ENCODE measurements around the gene CENPI.
"Not testable (repeated sequence)": the region's sequence is repeated elsewhere in the genome, so short reads cannot be mapped to it uniquely, and the experiment has no call there.

The CENPI gene, protein sequence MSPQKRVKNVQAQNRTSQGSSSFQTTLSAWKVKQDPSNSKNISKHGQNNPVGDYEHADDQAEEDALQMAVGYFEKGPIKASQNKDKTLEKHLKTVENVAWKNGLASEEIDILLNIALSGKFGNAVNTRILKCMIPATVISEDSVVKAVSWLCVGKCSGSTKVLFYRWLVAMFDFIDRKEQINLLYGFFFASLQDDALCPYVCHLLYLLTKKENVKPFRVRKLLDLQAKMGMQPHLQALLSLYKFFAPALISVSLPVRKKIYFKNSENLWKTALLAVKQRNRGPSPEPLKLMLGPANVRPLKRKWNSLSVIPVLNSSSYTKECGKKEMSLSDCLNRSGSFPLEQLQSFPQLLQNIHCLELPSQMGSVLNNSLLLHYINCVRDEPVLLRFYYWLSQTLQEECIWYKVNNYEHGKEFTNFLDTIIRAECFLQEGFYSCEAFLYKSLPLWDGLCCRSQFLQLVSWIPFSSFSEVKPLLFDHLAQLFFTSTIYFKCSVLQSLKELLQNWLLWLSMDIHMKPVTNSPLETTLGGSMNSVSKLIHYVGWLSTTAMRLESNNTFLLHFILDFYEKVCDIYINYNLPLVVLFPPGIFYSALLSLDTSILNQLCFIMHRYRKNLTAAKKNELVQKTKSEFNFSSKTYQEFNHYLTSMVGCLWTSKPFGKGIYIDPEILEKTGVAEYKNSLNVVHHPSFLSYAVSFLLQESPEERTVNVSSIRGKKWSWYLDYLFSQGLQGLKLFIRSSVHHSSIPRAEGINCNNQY

DNA sequence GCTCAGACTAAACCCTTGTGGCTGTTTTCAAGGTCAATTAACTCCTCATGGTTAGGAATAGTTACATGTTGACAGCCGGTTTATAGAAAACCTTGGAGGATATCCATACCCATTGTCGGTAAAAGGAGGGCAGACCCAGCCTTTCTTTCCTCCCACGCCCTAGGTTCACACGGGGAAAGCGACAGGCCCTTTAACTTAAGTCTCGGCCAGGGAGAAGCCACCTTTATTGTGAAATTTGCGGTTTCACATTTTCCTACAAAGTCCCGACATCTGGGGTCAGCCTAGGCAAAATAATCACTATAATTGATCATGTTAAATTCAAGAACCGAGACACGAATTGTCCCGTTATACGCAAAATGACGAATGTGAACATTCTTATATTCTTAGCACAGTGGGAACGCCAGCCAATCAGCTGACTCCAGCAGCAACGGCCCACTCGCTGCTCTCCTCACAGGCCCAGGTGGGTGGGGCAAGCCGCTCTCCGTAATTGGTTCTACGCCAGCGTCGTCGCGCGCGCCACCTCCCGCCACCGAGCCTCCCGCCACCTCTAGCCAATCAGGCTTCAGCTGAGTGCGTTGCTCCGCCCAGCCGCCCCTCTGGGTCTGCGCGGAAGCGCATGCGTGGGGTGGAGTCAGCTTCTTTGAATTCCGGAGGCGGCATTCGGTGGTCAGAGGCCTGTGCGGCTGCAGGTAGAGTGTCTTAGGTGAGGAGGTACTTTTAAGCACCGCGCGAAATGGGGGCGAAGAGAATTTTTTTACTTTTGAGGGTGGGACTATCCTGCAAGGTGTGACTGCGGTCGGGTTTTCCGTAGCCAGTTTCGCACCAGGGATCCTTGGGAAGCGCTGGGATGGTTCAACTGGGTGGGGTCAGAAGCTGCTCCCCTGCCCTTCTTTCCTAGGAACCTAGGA is at the start of gene CENPI:
CENPI (plus strand) TSS at position 659 of the 908 bp plus-strand sequence. CDS start 2,867 bp downstream, outside the sequence.
- peak; percentile 91 for DNase-seq (ENCODE audit: low read depth)

DNA sequence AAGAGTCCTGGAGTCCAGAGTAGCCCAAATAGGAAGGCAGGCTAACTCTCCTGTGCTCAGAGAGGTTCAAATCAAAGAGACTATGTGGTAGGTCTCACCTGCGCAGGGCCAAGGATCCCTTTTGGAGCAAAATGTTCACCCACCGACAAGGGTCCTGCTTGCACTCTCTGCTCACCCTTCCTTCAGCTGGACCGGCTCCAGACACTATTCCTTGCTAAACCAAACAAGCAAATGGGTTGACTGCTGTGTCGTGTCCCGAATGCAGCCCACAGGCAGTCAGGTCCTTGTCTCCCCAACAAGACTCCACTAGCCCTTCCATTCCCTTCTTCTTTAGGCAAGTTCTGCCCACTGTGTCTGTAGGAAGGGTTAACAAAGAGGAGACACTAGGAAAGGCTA is 46.9 kb upstream of the CENPI start:
- no peak for DNase-seq (ENCODE audit: low read depth)

DNA sequence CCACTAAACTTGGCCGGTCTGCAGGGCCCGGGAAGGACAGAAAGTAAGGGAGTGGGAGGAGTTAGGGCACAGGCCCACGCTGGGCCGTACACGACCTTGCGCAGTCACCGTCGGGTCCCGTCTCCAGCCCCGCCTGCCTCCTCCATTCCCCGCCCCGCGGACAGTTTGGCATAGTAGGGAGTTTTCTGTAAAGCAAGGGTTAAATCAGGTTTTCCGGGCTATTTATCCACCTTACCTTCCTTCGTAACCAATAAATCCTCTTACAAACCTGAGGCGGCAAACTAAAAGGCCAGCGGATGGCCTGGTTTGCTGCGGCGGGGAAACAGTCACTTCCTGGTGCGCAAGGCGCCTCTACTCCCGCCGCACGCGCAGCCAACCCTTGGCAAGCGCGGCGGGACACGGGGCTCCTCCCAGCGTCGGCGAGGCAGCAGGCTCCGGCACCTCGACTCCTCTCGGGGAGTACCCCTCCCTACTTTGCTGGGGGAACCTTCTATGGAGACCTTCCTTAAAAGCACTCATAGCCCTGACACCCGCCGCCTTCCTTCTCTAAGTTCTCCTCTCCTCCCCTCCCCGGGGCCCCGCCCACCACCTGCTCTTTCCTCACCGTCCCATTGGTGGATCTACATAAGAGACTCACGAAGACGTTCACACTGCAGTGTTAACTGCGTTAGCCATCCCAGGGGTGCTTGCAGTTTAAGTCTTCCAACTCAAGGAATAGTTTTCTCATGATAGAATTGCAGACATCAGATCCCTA is 46.3 kb upstream of the CENPI start, which contains the start of gene TRMT2B:
TRMT2B (minus strand) TSS at position 563 of the 754 bp plus-strand sequence. CDS start 9,822 bp downstream, outside the sequence.
- peak; percentile 75 for DNase-seq (ENCODE audit: low read depth)

DNA sequence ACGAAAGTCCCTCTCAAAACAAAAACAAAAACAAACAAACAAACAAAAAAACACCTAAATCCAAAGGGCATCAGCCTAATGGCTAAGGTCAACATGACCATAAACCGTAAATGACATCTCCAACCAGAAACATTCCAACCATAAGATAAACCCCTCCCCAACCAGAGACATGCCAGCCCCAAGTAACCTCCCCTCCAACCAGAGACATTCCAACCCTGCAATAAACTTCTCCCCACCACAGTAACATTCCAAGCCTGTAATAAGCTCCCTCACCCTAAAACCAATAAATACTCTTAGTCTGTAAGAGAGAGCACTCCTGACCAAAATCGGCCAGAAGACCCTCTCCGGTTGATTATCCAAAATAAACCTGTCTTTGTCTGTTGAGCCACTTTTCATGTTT is 41.5 kb upstream of the CENPI start:
- not testable (repeated sequence) for DNase-seq (ENCODE audit: low read depth)

DNA sequence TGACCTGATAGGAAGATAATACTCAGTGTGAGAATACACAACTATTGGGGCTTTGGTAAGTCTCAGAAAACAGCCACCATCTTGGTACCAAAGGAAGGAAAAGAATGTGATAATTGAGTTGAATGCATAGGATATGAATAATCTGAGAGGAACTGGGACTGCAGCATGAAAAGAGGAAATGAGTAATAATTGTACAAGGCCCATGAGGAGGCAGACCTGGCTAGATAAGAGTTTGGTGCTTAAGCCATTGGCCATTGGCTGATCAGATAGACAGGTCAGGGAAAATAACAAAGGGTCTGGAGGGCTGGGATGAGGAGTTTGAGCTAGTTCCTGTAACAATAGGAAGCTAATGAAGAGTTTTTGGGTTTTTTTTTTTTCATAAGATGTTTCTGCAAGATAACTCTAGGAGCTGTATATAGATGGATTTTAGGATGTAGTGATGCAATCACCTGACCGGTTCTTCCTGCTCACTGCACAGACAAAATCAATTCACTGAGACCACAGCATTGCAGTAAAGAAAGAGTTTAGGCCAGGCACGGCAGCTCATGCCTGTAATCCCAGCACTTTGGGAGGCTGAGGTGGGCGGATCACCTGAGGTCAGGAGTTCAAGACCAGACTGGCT is 40.8 kb upstream of the CENPI start:
- DNase-seq (ENCODE audit: low read depth): peak; percentile 68

DNA sequence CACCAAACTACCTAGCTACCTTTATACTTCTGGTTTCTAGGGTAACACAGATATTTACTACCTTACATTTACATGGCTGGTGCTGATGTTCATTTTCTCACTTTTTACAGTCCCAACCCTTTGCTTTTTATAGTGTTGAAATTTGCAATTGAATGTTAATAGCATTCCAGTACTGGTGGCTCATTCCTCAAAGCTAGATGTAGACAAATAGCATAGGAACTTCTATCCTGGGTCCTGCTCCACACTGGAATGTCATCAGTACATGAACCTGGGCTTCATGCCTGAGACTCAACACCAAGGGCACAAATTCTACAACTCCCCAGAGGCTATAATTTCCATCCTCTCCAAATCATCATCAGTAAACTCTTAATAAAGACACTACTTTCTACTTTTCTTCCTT is 35.8 kb upstream of the CENPI start:
- no peak for DNase-seq (ENCODE audit: low read depth)

DNA sequence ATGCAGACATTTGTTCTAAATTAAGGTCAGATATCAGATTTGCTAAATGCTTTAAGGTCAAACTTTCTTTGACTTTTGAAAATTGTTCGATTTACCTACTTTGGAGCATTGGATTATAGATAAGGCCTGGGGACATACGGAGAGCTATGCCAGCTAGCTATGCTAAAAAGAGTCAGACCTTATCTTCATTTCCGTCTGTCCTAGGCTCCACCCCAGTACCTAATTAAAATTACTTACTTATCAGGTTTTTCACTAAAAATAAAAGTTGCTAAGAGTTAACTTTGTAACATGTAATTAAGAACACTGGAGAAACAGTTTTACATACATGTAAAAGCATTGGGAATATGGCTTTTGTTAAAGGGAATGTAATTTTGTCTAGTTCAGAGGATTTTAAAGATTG is 26.4 kb upstream of the CENPI start:
- DNase-seq (ENCODE audit: low read depth): no peak

DNA sequence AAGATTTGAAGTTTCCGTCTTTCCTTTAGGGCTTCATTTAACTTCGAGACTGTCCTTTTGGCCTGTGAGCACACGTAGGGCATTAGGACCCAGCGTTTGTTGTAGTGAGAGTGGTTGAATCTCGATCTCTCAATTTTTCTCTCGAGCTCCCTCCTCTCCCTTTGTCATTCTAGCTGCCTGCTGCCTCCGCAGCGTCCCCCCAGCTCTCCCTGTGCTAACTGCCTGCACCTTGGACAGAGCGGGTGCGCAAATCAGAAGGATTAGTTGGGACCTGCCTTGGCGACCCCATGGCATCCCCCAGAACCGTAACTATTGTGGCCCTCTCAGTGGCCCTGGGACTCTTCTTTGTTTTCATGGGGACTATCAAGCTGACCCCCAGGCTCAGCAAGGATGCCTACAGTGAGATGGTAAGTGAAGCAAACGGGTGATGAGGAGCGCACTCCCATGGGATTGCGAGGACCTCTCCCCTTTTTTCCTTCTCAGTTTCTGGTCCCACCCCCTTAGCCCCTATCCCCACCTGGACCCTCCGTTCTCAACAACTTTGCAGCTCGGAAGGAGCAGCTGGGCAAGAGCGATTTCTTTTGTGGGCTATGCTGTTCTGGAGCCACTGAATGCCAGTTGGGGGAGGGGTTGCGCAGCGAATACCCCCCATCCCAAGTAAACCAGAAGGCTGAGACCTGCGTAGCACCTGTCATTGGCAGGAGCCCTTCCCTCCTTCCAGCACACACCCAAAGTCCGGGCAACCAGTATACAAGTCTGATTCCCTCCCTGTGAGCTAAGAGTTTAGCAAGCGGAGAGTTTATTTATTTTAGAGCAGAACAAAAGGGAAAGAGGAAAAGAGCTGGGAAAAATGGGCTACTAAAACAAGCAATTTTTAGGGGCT is 19.0 kb upstream of the CENPI start, which contains the start of gene TMEM35A:
TMEM35A (plus strand) TSS at position 164 of the 883 bp plus-strand sequence; CDS start at position 288, 124 bp downstream.
- DNase-seq (ENCODE audit: low read depth): peak; percentile 36

DNA sequence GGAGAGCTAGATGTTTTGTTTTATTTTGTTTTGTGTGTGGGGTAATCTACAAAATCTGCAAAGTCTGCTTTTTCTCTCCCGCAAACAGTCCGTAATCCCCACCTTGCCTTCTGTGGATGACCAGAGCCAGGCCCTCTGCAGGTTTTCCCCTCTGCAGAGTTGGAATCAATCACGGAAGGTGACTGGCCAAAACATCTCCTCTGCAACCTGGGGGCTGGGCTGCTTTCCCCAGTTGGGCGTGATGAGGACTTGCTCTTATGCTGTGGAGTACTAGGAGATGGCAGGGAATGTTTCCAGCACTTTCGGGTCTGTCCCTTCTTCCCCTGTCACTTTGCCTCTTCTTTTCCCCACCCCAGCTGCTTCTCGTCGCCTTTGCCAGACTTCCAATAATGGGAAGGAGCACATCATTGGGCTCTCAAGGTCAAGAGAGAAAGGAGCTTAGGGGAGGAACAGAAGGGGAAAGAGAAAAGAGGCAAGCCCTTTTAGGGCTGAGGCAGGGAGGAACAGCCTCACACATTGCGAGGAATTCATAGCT is 18.2 kb upstream of the CENPI start:
- DNase-seq (ENCODE audit: low read depth): no peak

DNA sequence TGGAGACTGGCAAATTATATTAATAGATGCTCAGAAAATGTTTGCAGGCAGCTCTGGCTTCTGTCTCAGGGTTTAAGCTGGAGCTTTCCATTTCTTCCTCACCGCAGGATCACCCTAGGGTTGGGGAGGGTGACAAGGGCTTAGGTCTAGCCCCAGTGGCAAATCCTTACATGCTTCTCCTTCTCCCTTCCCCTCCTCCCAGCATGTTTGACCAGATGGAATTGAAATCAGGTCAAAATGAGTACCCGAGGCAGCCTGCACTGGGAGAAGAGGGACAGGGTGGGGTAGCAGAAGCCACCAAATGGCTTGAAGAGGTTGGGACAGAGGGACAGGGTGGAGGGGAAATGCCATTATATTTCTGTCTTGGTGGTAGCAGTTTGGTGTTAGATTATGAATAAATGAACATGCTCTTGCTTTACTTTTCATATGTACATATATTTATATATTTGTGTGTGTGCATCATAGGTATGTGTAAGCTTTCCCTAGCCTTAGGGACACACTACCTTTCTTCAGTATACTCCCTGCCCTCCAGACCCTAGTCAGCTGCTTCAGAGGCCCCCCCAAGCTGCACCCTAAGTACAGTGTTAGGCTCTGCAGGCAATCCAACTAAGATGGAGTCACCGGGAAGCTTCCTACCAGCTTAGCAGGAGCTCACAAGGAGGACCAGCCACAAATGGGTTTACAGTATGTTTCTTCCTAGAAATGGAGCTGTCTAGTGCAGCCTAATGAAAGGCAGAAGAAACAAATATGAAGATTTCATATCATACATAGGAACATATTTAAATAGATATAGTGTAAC is 17.5 kb upstream of the CENPI start:
- DNase-seq (ENCODE audit: low read depth): no peak

DNA sequence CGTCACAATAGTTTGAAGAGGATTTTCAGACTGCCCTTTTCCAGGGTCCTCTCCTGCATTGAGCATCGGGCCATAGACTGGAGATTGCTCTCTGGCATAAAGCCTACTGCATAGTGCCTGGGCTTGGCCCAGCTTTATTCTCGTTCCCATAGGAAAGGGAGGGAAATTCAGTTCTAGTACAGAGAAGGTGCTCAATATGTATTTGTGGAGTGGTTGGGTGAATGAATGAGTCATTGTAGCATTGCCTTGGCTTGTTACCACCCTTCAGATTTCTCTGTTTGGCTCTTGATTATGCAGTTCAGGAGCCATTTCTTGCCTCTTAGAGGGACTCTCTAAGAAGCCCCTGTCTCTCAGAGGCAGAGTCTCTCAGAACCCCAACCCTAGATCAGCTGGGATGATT is 16.8 kb upstream of the CENPI start:
- no peak for DNase-seq (ENCODE audit: low read depth)

DNA sequence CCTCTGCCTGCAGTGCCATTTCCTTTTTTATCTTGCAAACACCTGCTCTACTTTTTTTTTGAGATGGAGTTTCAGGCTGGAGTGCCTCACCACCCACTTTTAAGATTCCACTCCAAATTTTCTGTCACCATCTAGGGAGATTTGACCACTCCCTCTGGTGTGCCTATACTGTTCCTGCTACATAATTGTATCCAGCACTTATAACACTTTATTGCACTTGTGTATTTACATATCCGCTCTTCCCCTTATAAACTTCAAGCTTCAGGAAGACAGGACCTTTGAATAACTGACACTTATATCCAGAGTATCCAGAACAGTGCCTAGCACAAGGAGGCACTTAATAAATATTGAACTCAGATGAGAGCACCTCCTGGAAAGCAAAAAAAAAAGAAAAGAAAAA is 6.2 kb upstream of the CENPI start:
- DNase-seq (ENCODE audit: low read depth): no peak

DNA sequence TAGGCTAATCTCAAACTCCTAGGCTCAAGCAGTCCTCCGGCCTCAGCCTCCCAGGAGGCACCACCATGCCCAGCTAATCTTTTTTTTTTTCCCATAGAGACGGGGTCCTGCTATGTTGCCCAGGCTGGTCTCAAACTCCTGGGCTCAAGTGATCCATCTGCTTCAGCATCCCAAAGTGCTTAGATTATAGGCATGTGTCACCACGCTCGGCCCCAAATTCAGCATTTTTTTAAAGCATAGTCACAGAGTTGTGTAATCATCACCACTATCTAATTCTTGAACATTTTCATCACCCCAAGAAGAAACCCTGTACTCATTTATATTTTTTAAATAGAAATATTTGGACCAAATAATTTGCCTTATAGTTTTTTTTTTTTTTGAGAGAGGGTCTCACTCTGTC is 10.3 kb downstream of the CENPI start:
- peak; percentile 75 for DNase-seq (ENCODE audit: low read depth)

DNA sequence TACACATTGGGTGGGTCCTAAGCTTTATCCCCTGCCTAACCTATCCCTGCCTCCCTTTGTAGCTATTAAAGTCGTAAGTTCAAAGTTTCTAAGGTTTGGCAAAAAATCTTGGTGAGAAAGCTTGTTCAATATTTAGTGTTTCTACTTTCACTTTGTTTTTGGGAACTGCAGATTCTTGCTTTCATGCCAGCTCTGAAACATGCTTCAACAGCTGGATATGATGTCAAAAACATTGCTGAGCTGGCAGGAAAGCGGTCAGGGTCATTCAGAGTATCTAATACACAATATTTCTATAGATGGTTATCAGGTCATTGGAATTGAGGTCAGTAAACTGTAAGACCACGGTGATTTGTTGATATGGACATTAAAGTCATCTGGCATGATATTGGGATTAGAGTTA is 19.7 kb downstream of the CENPI start:
- DNase-seq (ENCODE audit: low read depth): peak; percentile 34

DNA sequence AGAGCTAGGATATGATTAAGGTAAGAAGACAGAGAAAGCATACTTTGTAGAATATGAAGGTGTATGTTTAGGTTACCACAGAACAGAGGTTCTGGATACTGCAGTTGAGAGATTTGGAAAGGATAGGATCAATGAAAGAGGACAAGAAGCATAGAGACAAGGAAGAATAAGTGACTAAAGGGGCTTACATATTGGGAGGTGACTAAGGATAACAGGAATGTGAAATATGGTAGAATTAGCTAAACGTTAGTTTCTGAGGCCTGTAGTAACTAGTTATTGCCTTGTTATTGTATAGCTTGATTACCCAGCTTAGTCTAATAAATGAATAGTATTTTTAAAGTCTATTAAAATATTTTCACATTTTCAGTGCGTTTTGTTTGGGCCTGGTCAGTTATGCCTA is 38.2 kb downstream of the CENPI start:
- peak; percentile 33 for DNase-seq (ENCODE audit: low read depth)

All from iris pigment epithelial cell (primary cell).